T-helper 1 cell (primary cell): ENCODE measurements around the gene PRSS50.
A peak's percentile ranks its signal among the peaks of the same experiment; 100 is the strongest.

ENCODE experiments used
- DNase-seq, 5 donors: peaks; one replicate each; pipeline ENCODE4 v3.0.0-alpha.2; 2012 to 2020

PRSS50 gene

DNA sequence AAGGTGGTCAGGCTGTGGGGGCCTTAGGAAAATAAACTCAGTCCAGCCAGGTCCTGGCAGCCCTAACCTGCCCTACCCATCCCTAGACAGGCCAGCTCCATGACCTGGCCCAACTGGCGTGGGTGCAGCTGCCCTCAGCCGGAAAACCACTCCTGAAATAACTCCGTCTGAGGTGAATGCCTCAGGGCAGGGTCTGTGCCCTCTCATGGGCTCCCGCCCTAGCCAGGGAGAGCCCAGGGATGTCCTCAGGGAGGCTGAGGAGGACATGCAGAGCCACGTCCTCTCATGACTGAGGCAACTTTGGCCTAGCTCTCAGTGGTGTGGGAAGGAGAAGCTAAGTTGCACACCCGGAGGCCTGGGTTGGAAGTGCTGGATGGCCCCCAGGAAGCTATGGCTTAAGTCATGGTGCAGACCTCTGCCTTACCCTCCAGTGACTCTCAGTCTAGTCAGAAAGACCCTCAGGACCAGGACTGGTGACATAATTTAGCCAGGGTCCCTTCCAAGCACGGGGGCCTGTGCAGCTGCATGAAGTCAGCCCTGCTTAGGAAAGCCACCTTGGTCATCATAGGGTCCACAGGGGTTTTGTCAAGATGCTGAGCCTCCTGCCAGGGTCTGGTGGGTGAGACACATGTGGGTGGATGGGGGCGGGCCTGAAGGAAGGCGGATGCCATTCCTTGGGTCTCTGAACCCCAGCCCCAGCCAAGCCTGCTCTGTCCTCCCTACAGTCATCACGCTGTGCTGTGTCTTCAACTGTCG is 9.1 kb downstream of the PRSS50 start:
- peak in 1 of 5 donors; percentile 6 for DNase-seq

DNA sequence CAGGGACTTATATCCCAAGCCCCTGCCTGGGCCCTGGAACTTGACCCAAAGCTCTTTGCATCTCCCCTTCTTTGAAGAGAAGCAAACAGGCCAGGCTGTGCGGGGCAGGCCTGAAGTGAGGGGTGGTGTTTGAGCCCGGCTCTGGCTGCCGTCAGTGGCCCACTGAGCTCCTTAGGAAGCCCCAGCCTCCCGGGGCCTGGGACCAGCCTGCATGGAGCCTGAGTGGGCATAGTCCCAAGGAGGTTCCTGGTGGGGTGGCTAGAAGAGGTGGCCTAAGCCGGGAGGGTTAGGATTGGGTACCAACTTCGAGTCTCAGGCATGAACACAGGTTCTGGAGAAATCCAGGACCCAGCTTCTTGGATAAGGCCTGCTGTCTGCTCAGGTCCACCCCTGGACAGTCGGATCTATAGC is 10.1 kb downstream of the PRSS50 start:
- peak in 1 of 5 donors; percentile 5 for DNase-seq

DNA sequence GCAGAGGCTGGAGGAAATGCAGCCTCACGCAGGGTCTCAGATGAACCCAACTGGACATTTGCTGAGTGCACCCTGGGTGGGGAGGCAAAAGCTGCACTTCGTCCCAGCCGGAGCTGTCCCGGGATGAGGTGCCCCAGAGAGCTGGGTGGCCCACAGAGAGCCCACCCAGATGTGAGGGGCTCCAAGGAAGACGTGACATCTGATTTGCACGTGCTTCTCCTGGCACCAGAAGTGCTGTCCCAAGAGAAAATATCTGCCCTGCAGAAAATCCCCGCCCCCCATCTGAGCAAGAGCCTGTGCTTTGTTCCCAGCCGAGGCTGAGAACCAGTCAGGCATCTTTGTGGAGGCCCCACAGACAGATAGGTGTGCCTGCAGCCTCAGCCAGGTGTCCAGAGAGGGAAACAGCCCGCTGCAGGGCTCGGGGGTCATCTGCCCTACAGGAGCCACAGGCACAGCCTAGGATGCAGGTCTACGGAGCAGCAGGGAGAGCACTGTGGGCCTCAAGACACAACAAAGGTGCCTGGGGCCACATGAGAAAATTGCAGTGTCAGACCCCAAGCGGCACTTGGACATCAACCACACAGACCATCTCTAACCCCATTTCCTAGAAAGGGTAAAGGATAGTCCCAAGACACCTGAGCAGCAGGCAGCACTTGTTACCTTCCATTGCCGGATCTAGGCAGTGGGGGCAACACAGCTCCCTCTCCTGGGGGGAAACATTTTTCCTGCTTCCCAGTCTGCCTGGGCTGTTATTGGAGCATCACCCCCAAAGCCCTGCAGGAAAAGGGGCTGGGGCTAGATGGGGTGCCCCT is 10.7 kb downstream of the PRSS50 start:
- DNase-seq: peak in 1 of 5 donors; percentile 10

DNA sequence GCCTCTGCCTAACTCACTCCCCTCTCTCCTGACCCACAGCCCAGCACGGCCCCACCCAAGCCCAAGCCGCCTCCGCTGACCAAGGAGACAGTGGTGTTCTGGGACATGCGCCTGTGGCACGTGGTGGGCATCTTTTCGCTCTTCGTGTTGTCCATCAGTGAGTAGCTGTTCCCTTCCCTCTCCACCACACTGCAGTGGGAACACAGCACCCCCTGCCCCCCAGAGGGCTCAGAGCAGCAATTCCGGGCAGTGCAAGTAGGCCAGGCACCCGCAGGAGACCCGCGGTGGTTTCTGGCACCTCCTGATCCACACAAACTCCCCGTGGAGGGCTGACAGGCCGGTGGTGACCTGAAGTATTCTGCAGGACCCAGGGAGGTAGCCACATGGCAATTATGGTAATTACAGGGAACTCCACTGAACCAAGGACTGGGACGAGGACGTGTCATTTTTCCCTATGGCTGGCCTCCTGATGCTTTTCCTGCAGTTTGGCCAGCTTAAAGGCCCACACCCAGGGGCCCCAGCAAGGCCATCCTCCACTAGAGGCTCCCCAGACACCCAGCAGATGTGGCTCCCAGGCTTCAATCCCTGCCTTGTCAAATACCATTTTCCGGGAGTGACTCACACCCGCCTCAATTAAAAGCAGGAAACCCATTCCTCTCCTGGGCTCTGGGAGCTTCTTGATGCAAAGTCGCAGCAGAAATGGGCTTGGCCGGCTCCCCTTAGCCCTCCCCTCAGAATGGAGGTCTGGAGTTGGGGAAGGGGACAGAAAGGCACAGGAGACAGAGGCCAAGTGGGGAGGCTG is 11.7 kb downstream of the PRSS50 start:
- DNase-seq: peak in 1 of 5 donors; percentile 13

DNA sequence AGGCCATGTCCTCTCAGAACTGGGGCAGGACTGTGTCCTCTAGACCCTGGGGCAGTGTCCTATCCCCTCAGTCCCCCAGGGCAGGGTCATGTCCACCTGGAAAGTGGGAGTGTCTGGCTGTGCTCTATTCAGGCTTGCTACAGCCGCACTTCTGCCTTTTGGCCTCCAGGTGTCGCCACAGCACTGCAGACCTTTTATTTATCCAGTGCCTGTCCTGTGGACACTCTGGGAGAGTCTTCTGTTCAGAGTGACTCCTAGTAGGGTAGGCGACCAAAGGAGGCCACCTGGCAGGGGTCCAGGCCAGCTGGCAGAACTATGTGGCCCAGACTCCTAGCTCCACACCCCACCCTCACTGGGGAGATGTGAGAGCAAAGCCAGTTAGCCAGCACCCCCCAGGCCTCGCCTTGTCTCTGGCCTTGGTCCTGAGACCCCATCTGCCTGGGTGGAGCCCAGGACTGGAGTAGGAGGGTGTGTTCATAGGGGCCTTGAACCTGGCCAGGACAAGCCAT is 12.6 kb downstream of the PRSS50 start:
- DNase-seq: peak in 4 of 5 donors; percentile 45 to 62 (median 54)

DNA sequence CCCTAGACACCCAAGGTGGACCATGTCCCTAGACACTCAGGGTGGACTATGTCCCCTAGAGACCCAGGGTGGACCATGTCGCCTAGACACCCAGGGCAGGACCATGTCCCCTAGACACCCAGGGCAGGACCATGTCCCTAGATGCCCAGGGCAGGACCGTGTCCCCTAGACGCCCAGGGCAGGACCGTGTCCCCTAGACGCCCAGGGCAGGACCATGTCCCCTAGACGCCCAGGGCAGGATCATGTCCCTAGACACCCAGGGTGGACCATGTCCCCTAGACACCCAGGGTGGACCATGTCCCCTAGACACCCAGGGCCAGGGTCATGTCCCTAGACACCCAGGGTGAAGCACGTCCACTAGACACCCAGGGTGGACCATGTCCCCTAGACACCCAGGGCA is 13.3 kb downstream of the PRSS50 start:
- peak in 1 of 5 donors; percentile 6 for DNase-seq

DNA sequence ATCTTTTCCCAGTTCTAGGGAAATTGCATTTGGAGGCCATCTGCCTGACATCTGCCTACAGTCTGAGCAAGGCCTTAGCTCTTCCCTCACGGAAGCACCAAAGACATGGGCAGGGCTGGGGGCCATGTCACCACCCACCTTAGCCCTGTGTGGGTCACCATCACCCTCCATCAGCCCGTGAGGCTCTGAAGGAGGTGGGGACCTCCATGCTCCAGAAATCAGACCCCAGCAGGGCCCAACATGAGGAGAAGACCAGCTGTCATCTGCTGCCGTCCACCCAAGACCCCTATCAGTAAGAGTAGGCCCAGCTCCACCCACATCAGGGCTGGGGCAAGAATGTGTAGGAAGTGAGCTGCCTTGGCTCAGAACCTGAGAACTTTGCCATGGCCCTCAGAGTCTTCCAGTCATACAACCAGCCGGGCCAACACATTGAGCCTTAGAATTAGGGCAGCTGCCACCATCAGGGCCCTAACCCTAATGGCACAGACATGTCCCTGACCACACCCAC is 14.6 kb downstream of the PRSS50 start:
- DNase-seq: no peak

DNA sequence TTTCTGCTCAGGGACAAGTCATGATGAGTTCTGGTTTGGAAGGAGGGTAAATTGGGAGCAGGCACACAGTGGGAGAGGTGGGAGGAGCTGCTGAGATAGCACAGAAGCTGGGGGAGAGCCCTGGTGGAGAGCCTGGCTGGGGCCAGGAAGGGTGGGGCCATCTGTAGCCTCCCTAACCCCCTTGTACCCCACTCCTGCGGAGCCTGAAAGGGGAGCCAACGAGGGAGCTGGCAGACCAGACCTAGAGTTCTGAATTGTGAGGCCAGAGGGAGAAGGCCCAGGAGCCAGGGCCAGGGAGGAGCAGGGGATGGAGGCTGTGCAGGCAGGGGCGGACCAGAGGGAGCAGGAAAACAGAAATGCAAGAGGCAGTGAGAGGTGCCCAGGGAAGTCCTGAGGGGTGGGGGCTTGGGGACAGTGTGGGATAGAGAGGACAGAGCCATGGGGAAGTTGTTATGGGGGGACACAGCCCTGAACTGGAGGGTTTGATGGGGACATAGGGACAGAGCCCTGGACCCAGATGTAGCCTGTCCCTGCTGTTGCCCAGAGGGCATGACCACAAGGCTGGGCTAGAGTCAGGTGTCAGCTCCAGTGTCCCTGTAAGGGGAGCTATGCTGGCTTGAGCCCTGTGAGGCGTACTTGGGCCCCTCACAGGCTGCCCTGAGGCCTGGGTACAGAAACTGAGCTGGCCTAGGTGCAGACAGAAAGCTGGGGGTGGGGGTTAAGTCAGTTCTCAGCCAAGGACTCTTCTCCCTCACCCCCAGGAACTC is 15.2 kb downstream of the PRSS50 start:
- no peak for DNase-seq

DNA sequence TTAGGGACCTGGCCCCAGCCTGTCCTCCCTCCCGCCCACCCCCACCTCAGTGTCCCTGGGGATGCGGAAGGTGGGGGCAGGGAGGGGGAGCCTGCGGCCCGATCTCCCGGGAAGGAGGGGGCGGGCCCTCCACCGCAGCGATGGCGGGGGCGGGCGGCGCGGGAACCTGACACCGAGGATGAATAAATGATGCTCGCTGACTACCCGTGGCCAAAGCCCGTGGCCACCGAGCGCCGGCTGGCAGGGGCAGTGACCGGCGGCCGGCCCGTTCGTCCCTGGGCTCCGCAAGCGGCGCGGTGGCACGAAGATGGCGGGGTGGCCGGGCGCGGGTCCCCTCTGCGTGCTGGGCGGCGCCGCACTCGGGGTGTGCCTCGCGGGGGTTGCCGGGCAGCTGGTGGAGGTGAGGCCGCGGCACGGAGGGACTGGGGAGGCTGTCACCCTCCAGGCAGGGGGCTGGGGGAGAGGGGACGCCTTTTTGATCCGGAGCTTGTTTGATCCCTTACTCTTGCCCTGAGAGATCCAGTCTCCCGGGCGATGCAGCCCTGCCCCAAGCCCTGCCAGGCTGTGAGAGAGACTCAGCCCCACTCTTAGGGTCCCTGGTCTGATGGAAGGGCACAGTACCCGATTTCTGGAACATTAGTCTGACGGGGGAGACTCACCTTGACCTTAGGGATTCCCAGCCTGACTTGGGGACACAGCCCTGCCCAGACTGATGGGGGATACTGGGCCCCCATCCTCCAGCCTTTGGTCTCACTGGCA is 16.3 kb downstream of the PRSS50 start, which contains the start of gene TMIE:
TSS of gene TMIE (plus strand) at position 212 of the 759 bp plus-strand sequence. CDS start at position 308, 96 bp downstream.
- DNase-seq: peak in 1 of 5 donors; percentile 12

DNA sequence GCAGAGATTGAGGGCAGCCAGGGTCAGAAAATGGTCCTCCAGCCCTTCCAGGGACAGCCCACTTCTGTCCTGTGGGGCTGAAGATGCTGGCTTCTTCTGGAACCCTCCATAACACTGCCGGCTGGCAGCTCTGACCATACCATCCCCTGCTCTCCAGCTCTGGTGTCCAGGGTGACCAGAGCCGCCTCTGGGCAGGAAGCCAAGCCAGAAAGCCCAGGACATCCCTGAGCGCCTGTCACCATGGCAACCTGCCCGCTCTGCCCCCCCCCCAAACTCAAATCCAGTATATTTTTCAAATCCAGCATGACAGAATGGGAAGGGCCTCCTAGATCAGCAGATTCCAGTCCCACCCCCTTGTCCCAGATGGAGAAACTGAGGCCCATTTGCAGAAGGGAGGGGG is 16.9 kb downstream of the PRSS50 start:
- DNase-seq: no peak

DNA sequence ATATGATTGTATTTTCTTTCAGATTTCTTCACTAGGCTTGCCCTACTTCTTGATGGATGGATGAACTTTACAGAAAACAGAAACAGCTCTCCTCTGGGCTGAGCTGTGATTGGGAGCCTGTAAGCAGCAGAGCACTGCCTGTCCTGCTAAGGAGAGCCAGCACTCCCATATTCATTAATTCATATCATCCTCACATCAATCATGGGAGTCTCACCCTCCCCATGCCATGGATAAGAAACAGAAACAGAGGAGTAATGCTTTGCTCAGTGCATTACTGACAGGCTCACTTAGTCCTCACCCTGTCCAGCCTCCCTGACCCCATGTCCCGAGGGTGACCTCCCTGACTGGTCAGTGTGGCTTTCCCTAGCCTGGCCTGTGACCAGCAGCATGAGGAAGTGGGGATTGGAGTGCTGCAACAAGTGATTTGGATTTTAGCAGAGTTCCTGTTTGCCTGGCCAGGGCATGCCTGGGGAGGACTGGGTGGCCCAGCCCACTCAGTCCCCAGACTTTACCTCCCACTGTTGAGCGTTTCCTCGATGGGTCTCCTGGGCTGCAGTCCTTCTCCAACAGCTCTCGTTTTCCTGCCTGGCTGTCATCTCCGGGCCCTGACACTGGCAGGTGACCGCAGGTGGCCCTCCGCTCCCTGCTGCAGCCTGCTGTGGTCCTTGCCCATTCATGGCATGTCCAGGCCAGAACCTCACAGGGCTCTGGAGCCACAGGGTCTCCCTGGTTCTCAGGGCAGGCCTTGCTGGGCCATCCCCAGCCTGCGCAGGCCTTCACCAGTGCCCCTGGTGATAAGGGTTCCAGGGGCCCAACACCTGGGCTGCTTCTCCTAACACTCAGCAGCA is 17.8 kb downstream of the PRSS50 start:
- DNase-seq: no peak

DNA sequence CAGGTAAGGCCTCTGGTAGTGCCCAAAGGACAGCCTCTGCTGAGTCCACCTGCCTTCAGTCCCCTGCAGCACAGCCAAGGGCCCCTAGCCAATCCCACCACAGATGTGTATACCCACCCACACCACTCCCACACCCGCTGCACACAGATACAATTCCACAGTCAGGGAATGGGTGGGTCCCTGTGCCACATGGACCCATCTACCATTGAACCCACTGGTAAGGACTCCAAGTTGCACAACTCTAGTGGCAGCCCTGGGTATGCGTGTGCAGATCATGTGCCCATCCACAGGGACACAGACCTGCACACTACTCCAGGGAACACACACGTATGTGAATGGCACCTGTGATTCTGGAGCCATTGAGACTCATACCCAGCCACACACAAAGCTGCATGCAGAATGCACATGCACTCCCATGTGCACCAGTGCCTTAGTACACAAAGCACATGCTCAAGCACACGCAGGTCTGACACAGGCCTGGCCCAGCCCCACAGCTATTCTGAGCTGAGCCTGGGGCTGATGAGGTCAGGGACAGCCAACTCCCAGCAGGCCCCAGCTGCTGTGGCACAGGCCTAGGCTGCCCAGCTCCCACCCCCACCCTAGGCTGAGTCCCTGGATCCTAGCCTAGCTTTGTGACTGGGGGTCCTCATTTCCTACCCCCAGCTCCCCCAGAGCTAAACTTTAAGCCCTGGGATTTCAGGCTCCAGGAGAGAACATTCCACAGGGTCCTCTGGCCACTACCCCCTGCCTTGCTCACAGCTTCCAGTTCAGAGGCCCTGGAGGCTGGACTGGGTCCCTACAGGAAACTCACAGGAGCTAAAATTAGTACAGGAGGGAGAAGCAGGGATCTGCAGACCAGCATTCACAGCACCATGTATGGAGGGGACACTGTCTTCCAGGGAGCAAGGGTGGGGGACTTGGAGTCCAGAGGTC is 21.4 kb downstream of the PRSS50 start:
- DNase-seq: no peak

DNA sequence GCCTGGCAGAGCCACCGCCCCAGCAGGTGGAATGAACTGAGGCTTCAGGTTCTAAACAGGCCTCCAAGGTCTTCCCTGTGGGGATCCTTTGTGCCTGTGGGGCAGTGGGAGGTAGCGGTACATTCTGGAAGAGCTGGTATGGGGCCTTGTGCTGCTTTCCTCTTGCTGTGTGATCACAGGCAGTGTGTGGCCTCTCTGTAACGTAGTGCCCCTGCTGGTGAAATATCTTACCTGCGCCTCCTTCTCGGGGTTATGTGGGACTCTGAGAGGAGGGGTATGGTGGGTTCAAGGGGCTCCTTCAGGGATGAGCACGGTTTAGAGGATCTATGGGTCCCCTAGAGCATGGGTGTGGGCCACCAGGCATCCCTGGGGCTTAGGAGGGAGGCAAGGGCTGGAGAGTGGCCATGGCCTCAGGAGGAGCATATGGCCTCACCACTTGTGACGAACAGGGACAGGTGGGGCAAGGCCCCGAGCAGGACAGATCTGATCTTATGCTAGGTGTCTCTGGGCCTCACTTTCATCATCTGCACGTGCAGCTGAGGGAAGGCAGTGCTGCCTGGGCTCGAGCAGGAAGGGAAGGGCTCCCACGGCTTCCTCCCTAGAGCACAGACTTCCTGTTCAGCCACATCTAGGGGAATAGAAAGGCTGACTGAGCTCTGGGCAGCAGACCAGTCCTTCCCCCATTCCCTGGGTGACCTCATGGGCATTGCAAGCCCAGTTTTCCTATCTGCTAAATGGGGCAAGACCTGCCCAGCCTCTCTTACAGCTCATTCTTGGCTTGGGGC is 22.3 kb downstream of the PRSS50 start:
- DNase-seq: peak in 2 of 5 donors; percentile 26 to 68

DNA sequence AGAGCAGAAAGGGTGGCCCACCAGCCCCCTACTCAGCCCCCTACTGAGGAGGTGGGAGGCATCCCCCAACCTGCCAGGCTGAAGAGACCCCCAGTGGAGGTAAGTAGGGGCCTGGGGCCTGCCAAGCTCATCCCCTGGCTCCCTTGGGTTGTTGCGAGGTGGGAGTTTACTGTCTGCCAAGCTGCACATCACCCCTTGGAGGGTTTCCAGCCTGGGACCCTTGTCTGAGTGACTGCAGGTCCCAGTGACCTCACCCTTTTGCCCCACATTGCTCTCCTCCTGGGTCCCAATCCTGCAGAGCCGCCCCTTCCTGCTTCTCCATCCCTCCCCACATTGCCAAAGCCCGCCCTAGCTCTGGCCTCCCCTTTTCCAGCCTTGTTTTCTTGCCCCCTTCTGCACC is 23.1 kb downstream of the PRSS50 start:
- no peak for DNase-seq

DNA sequence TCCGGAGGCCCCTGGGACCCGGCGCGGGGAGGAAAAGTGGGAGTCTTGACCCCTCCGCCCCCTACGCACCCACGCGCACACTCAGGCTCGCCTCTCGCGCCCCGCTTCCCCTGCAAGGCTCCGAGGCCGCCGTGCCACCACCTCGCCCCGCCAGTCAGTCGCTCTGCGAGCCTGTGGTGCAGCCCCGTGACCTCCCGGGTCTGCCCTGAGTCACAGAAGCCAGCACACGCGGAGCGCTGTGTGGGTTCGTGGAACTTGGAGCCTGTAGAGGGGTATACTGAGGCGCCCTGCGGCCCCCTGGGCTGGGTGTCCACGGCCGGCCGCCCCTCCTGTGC is 23.8 kb downstream of the PRSS50 start:
- peak in 3 of 5 donors; percentile 32 to 46 (median 33) for DNase-seq

DNA sequence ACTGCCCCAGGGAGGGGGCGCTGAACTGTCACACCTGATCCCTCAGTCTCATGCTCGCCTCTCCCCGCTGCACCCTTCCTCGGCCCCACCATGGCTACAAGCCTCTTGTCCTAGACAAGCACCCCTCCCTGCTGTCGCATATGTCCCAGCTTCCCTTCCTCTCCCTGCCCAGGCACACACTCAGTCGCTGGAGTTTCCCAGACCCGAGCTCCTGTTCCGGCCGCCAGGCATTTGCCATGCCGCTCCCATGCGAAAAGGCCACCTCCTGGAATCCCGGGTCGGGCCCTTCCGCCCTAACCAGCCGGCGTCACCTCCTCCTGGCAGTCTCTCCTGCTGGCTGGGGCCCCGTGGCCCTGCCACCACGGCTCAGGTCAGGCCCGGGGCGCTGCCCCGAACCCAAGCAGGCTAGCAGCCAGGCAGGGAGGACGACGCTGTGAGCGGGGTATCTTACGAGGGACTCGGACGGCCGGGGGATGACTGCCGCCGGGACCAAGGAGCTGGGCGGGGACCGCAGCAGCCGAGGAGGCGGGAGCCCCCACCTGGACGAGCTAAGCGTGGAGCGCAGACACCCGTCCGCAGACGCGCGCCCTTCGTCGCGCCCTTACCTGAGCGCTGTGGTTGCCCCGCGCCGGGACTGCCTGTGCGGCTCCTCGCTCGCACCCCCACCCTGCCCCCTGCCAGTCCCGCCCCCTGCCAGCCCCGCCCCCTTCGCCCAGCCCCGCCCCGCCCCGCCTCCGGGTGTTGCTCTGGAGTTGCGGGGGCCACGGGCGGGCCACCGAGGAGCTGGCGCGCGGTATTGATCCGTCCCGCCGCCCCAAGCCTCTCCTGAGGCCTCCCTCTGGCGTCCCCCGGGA is 24.4 kb downstream of the PRSS50 start, which contains the start of gene ALS2CL:
TSS of gene ALS2CL (minus strand) at position 642 of the 854 bp plus-strand sequence. CDS start 4,239 bp downstream, outside the sequence.
- peak; percentile 53 to 78 (median 72) for DNase-seq

DNA sequence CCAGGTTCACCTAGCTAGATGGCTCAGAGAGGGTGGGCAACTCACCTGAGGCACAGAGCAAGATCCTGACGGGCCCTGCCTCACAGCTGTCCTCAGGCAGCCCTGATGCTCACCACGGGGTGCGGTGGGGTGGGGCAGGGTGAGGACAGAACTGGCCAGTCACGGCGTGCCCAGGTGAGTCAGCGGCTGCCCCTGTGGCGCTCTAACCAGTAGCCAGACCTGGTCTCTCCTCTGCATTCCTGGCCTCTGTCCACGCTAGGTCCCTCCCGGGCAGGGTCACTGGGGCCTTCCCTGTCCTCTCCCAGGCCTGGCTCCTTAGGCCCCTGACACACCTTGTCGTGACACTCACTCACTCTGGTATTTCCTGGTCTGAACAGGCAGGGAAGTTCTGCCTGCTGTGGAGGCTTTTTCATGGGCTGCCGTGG is 25.1 kb downstream of the PRSS50 start:
- no peak for DNase-seq
